ENCODE data around the gene PPP1R1C.
"Not testable (repeated sequence)": the region's sequence is repeated elsewhere in the genome, so short reads cannot be mapped to it uniquely, and the experiment has no call there.

PPP1R1C gene, protein sequence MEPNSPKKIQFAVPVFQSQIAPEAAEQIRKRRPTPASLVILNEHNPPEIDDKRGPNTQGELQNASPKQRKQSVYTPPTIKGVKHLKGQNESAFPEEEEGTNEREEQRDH

DNA sequence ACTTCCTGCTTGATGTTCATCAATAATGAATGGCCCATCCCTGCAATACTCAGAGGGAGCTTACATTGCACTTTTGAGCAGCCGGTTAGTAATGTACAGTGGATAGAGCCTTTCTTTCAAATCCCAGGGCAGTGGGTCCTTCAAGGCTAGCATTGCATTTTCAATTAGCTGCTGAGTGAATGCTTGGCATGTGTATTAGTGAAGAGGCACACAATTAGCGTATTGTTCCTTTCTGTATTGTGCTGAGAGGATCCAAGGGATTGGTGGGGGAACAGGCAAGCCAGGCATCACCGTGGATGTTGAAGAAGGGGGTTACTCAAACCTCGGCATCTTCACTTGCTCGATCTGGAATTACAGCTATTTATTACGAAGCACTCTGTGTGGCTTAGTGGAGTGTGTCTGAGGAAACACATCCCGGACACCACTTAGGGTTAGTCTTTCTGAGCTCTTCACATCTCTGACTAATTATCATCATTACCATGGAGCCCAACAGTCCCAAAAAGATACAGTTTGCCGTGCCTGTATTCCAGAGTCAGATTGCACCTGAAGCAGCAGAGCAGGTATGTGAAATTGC is at the start of gene PPP1R1C:
Gene PPP1R1C (plus strand): TSS at position 222 of the 574 bp plus-strand sequence. CDS start 258 bp downstream, at position 480.
- peak in 1 of 10 donors; percentile 16 for DNase-seq
- intact Hi-C loops (cut with DNase I), result no loop called here

DNA sequence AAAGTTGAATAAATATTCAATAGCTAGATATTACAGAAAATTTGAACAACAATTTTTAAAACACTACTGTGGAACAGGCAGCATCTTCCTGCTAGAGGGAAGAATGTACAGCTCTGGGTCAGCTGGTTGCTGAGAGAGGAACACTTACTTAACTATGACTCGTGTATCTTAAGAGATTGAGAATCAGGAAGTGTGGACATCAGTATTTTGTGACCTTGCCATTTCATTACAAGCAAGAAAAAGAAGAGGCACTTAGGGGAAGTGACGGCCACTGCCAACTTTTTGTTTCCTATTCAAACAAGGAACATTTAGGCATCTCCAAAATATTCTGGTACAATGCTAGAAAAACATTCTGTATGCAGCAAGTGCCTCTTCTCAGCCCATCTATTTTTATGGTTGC is 48.2 kb upstream of the PPP1R1C start:
- intact Hi-C loops (cut with DNase I), result no loop called here
- no peak for DNase-seq

DNA sequence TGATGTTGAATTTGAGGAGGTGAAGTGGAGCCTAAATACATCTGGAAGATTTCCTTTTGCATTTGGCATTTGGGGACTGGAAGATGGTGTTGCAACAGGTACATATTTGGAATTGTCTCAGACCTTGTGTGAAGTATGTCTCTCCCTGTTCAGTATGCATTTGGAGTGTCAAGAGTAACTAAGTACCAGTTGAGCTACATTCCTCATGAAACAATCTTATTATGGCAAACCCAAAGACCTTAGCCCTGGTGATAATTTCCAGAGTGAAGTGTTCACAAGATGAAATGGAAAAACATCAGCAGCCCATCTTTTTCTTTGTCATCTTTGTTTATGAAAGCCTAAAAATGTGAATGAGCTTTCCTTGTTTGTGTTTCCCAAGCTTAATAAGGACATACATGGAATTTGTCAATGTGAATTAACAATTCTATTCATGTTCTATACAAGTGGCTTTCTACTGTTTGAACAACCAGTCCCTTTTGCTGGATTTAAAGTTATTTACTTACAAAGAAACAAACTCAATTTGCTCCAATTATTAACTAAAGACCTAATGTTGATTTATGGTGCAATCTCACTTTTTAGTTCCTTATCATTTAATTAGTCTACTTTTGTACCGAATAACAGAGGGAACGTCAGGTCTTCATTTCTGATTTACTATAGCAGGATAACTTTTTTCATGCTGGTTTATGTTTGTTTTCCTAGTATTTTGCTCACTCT is 42.1 kb upstream of the PPP1R1C start:
- intact Hi-C loops (cut with DNase I), result no loop called here
- DNase-seq, result no peak

DNA sequence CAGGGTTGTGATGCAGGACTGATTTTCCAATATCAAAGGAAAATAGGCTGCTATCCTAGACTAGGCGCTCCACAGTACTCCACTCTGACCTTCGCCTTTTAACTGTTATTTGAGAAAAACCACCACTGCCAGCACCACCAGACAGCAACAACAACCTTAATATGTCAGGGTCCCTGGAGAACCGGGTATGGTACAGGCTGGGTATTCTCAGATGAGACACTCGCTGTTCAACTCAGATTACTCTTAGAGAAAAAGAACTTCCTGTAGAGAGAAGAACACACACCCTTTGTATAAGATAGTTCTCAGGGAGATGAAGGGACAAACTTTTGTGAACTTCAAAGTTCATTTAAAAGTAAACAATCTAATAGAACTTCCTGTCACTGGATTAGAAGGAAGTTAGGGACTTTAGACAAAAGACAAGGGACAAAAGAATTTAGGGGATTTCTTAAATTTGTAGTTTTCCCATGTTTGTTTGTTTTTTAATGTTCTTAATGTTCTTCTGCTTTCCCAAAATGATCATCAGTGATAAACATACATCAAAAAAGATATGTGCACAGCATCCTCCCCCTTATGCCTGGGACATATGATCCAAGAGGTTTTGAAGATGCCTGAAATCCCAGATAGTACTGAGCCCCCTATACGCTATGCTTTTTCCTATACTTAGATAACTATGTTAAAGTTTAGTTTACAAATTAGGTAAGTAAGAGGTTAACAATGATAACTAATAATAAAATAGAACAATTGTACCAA is 41.3 kb upstream of the PPP1R1C start:
- intact Hi-C loops (cut with DNase I), result no loop called here

DNA sequence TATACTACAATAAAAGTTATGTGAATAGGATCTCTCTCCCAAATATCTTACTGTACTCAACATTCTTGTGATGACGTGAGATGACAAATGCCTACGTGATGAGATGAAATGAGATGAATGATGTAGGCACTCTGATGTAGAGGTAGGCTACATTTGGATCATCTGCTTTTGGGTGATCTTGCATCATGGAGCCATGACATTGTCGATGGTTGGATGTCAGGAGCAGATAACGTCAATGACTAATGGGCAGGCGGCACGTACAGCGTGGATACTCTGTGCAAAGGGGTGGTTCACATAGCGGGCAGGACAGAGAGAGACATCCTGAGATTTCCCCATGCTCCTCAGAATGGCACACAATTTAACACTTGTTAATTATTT is 40.8 kb upstream of the PPP1R1C start:
- intact Hi-C loops (cut with DNase I), result no loop called here

More for the DNA sequence above, 41.3 kb upstream of the PPP1R1C start:
- no peak for DNase-seq

DNA sequence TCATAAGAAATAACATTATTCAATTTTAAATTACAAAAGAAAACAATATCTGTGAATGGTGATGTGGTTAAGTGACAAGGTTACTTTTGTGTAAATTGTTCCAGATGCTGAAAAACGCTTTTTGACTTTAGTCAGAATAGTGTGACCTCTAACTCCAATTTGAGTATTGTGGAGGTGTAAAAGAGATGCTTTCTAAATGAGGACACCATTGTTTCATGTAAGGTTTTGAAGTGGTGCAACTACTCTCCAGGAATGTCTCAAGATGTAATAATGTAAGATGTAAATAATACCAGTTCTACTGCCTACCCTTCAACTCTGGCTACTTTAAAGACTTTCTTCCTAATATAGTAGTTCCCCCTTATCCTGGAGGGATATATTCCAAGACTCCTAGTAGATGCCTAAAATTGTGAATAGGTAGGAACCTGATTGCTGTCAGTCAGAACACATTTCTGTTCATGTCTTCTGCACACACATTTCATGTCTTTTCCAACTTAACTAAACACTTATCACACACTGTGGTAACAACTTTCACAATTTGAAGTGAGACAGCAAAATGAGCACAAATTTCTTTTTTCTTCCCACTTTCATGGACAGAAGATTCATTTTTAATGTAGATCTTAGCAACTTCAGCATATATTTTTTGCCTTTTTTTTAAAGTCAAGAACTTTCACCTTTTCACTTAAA is 39.1 kb upstream of the PPP1R1C start:
- DNase-seq, result no peak
- intact Hi-C loops (cut with DNase I), result no loop called here

More for the DNA sequence above, 40.8 kb upstream of the PPP1R1C start:
- DNase-seq, result peak in 1 of 10 donors; percentile 36

DNA sequence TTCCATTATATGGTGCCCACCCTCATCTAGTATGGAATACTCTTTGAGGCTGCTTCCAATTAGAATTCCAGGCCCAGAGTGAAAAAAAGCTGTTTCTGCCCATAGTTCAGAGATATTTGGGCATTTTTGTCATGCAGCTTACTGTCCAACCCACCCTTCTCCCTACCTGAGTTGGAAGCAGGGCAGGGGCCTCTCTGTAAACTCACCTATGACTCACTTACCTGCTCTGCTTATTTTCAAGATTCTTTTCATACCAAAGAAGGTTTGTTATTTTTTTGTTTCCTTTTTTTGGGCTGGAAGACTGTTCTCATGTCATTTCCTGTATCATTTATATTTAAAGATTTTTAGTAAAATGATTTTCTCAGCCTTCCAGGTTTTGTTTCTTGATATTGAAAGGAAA is 38.4 kb upstream of the PPP1R1C start:
- intact Hi-C loops (cut with DNase I), result no loop called here
- no peak for DNase-seq

DNA sequence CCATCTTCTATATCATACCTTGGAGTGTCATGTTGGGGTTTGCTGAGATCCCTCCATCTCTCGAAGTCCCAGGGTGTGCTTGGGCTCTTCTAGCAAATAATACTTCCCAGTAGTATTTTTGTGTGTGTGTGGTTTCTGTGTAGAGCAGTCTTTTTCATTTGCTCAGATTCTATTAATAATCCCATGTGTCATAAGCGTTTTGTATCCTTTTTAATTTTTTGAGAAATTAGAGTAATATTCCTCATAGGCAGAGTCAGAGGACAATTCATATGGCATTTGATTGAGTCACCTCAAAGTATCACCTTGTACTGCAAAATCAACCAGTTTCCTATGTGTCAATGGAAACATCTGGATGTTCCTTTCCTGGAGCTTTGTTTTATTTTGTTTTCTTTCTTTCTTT is 37.4 kb upstream of the PPP1R1C start:
- intact Hi-C loops (cut with DNase I), result no loop called here
- DNase-seq, result no peak

DNA sequence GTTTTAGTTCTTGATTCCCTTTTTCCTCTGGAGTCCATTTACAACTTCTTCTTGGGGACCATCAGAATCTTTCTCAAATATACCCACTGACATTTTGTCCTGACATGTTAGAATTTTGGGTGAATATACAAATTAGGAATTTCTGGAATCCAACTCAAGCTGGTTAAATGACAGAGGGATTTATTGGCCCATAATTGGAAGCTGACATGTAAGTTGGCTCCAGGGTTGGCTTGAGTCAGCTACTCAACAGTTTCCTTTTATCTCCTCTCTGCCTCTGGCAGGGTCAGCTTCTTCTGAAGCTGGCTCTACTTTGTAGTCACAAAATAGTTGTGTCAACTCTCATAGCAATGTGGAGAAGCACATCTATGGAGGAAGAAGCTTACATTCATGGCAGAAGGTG is 36.6 kb upstream of the PPP1R1C start:
- DNase-seq, result no peak
- intact Hi-C loops (cut with DNase I), result no loop called here

DNA sequence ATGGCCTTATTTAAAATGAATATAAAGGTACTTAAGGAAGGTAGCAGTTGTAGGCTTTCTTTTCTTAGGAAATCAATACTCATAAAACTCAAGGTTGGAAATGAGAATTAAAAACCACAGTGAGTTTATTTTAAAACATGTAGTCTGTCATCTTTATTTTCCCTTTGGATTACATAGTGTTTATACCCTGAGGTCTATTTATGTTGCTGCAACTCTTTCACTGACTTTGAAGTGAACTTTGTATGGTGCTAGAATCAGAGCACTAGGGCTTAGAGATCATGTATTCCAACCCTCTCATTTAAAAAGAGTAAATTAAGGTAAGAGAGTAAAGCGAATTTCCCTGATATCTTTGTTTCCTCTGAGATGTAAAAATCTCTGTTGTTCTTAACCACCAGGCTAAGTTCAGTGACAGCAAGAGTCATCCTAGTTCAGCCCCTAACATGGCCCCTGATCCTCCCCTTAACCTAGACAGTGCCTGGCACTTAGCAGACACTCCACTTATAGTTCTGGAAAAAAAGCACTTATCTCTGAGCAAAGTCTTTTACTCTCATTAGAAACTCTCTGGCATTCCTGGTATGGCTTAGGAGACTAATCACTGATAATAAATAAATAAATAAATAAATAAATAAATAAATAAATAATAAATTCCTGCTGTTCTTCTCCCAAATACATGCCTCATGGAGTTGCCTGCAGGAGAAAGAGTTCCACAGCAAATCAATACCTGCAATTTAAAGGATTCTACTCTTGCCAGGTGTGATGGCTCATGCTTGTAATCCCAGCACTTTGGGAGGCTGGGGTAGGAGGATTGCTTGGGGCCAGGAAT is 33.0 kb upstream of the PPP1R1C start:
- no peak for DNase-seq
- intact Hi-C loops (cut with DNase I), result loop anchor here (10.0 kb wide), 2 partner anchors 58 to 122 kb away; partner anchors contain the start of gene ITPRID2

DNA sequence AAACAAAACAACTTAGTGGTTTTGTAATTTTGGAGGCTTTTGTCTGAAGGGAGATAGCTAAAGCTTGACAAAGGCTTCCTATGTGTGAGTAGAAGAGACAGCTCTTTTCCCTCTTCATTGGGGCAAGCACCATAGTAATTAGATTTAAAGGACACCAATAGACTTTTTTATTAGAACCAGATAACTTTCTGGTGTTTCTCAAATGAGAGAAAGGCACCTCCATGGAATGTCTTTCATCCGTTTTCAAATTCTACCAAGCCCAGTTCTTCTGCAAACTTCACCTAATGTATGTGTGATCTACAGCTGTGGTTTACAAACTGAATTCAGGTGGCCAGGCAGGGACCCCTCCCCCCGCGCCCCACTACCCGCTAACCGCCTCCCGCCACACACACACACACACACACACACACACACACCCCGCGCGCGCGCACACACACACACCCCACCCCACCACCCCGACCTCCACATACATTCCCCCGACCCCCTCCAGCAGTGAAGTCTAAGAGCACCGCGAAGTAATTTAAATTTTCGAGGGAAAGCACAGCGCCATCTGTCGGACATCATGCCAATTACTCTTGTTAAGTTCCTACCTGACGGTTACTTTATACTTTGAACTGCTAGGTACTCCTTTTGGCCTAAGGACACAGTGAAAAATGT is 31.6 kb upstream of the PPP1R1C start:
- intact Hi-C loops (cut with DNase I), result loop anchor here (2.0 to 10.0 kb wide), 3 partner anchors 59 to 211 kb away; partner anchors contain the start of gene ITPRID2
- DNase-seq, result peak in 5 of 10 donors; percentile 38 to 80 (median 52)

DNA sequence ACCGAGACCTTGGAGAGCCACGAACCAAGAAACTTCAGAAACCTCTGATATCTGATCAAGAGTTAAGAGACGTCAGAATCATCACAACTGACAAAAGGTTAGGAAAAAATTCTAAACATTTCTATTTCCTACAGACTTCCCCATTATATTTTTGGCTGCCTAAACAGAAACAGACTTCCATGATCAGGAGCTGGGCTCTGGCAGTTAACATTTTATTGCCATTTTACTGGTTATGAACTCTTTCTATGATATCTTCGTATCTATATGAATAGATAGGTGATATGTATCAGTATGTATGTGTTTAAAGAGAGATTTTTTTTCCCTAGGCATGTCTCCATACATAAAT is 31.1 kb upstream of the PPP1R1C start:
- no peak for DNase-seq
- intact Hi-C loops (cut with DNase I), result loop anchor here (2.0 to 10.0 kb wide), 3 partner anchors 60 to 212 kb away; partner anchors contain the start of gene ITPRID2

DNA sequence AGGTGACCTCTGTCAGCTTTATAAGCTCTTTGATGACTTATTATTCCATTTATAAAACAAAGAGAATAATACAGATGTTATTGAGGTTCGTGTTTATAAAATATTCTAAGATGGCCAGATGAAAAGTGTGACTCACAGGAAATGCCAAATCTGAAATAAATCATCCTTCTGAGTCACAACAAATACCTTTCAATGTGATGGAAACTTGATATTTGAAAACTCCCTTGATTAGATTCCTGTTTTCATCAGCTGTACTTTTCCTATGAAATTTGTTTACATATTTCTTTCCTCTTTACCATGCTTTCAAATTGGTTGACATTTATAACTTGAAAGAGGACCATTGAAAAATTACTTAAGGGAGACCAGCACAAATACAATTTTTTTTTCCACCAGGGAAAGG is 30.6 kb upstream of the PPP1R1C start:
- intact Hi-C loops (cut with DNase I), result loop anchor here (2.0 to 10.0 kb wide), 3 partner anchors 60 to 212 kb away; partner anchors contain the start of gene ITPRID2

DNA sequence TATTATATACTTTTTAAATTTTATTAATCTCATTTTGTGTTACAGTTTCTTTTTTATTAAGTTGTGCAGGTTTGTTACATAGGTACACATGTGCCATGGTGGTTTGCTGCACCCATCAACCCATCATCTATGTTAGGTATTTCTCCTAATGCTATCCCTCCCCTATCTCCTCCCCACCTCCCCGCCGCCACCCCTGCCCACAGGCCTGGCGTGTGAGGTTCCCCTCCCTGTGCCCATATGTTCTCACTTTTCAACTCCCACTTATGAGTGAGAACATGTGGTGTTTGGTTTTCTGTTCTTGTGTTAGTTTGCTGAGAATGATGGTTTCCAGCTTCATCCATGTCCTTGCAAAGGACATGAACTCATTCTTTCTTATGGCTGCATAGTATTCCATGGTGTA is 29.8 kb upstream of the PPP1R1C start:
- DNase-seq, result not testable (repeated sequence)
- intact Hi-C loops (cut with DNase I), result loop anchor here (2.0 to 10.0 kb wide), 3 partner anchors 61 to 213 kb away; partner anchors contain the start of gene ITPRID2

More for the DNA sequence above, 30.6 kb upstream of the PPP1R1C start:
- DNase-seq, result no peak

DNA sequence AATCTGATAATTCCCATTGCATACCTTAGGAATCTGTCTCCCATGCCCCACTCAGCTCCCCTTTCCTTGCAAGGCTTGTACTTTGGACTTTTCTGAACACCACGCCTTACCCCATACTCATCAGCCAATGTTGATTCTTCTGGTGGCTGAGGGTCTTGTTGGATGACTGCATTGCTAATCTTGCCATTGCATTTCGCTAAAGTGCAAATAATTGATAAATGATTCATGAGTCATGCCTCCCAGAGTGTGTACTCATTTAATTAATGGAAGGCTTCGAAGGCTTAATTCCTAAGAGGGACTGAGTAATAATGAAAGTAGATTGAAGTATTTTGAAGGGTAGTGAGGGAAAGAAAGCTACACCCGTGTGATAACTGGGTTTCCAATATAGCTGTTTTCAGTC is 28.0 kb upstream of the PPP1R1C start:
- DNase-seq, result no peak
- intact Hi-C loops (cut with DNase I), result loop anchor here (10.0 kb wide), 2 partner anchors 63 to 117 kb away; partner anchors contain the start of gene ITPRID2

DNA sequence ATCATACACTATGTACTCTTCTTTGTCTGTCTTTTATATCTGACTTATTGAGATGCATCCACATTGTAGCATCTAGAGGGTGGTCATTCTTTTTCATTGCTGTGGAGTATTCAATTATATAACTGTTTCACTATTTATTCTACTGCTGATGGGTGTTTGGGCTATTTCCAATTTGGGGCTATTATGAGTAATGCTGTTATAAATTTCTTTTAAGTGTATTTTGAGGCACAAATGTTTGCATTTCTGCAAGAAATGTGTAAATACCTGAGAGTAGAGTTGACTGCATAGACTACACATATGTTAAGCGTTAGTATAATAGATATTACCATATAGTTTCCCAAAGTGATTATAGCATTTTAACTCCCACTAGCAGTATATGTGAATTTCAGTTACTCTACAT is 26.9 kb upstream of the PPP1R1C start:
- intact Hi-C loops (cut with DNase I), result loop anchor here (10.0 kb wide), 2 partner anchors 64 to 116 kb away; partner anchors contain the start of gene ITPRID2
- DNase-seq, result no peak

DNA sequence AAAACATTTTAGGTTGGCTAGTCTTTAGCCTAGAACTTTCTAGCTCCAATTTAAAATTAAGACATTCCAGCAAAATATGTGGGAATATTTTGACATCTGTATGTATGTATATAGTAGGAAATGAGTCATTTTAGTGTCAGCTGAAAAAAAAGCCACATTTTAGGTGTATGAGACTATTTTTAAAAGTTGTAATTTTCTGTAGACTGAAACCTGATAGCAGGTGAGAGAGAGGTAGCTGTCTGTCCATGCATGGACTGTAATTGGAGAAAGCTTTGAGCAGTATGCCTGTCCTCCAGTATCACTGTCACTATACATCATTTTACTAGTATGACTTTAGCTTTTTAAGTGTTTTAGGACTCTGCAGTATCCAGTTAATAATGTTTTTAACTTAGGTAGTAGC is 26.1 kb upstream of the PPP1R1C start:
- DNase-seq, result no peak

DNA sequence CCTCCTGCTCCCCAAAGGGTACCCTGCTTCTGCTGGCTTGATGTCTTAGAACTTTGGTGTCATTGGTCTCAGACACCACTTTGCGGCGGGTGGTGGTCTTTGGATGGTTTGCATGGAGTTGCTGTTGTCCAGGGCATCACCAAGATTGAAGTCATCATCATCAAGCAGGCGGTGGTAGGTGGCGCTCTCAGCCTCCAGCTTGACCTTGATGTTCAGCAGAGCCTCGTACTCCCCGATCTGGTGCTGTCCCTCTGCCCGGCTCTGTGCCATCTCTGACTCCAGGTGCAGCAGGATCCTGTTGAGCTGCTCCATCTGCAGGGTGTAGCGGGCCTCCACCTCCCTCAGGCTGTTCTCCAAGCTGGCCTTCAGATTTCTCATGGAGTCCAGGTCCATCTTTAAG is 24.5 kb upstream of the PPP1R1C start:
- DNase-seq, result peak in 1 of 10 donors; percentile 83
- intact Hi-C loops (cut with DNase I), result not testable (repeated sequence)

More for the DNA sequence above, 26.1 kb upstream of the PPP1R1C start:
- intact Hi-C loops (cut with DNase I), result loop anchor here (10.0 kb wide), 2 partner anchors 65 to 115 kb away; partner anchors contain the start of gene ITPRID2

DNA sequence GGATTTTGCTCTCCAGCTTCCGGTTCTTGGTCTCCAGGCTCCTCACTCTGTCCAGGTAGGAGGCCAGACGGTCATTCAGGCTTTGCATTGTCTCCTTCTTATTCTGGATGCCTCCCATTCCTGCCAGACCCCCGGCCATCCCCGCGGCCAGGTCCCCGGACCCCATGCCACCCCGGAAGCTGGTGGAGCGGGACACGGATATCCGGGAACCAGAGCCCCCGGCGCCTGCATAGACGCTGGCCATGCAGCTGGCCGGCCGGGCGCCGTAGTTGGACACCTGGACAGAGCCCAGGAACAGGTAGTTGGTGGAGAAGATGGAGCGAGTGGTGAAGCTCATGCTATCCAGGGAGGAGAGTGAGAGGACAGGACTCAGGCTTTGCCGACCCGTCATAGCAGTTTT is 23.5 kb upstream of the PPP1R1C start:
- intact Hi-C loops (cut with DNase I), result no loop called here
- no peak for DNase-seq
